ENCODE results near the gene CSPG4. TPM values are rescaled to one million over a fixed set of nuclear protein-coding genes. Genes with fewer than 3 reads are reported as not detected.

CSPG4 gene
- total and polyA plus RNA-seq, 2 donors (not counting 1 experiment from before 2014, with no cell fraction given) = 0.03 to 0.15 TPM

- Histone ChIP-seq H3K27me3 (replicated peaks in 1 of 4; ENCODE audit: control extremely low read depth in 1 of 4, control insufficient read depth in 3 of 4, insufficient read depth in 4 of 4, low read length in 3 of 4) (no peaks in the 10 kb centered on the region), H2AFZ (ENCODE audit: insufficient read depth, low read depth, low read length, poor library complexity, severe bottlenecking) (no peak overlapping the region), H3K36me3 (replicated peaks in 1 of 2; ENCODE audit: control extremely low read depth in 1 of 2, control insufficient read depth in 1 of 2, extremely low read depth in 1 of 2, insufficient read depth in 2 of 2, low read length in 1 of 2) (no peaks in the 10 kb centered on the region), H3K27ac (ENCODE audit: low read length in 2 of 2) (no peak overlapping the region), H3K4me1 (ENCODE audit: control insufficient read depth in 2 of 2, insufficient read depth in 2 of 2, low read length in 2 of 2) (no peaks in the 10 kb centered on the region), H4K20me1 (ENCODE audit: control insufficient read depth, insufficient read depth, low read length, poor library complexity, severe bottlenecking) (no peaks in the 10 kb centered on the region), H3K79me2 (ENCODE audit: control insufficient read depth, insufficient read depth, low read length) (no peaks in the 10 kb centered on the region), H3K4me2 (replicated peaks; ENCODE audit: low read depth, low read length, poor library complexity, severe bottlenecking) (no peak overlapping the region), H3K9me3 (ENCODE audit: control extremely low read depth in 1 of 3, control insufficient read depth in 2 of 3, insufficient read depth in 1 of 3, low read length in 2 of 3) (no peaks in the 10 kb centered on the region), H3K4me3 (ENCODE audit: control extremely low read depth in 1 of 5, extremely low read depth in 1 of 5, insufficient read depth in 1 of 5, low read depth in 2 of 5, low read length in 4 of 5) (no peak overlapping the region), H3K9ac (ENCODE audit: low read length) (no peak overlapping the region)
- intact Hi-C loops (cut with micrococcal nuclease) = no loop called here
- ChIA-PET CTCF (no interaction called here), POLR2A (interaction anchor here (0.6 kb wide), 1 partner anchor 798 kb away, joined by 3 read pairs; no protein-coding TSS in a partner anchor)
- TF ChIP-seq CTCF (IDR thresholded peaks at IDR 0.05) (no peak), EZH2 (IDR thresholded peaks at IDR 0.05; ENCODE audit: borderline replicate concordance, insufficient read depth, low read depth, low read length, poor library complexity, severe bottlenecking) (no peak)
- no peak for DNase-seq
- no peak for ATAC-seq (ENCODE audit: low read depth)
- Mint-ChIP-seq H3K4me1 (peaks cover 2% of the 10 kb centered on the region), H3K27ac (no peak overlapping the region), H3K4me3 (no peak overlapping the region), H3K9me3 (ENCODE audit: insufficient read depth) (no peaks in the 10 kb centered on the region), H3K27me3 (no peaks in the 10 kb centered on the region)
- 65% methylated on average over 14 of the region's 14 CpGs for WGBS (ENCODE audit: insufficient coverage)
Measured at GRCh38 chr15:75672646-75673425, 39.8 kb downstream of the CSPG4 start.
